Suprapubic skin (tissue), 4 donors: Measurements from ENCODE around the gene COL4A3. TPM values are rescaled to one million over a fixed set of nuclear protein-coding genes. Genes with fewer than 3 reads are reported as not detected.
"Not testable (repeated sequence)": the region's sequence is repeated elsewhere in the genome, so short reads cannot be mapped to it uniquely, and the experiment has no call there.

ENCODE experiments used
- DNase-seq, 2 donors: peaks; one replicate each; pipeline ENCODE4 v3.0.0-alpha.2; 2019; ENCODE audit warnings: low spot score in 2 of 2
- H3K27ac ChIP-seq: fragments of 200-600 bp; sonication (generic); one replicate; pipeline ENCODE4 v1.5.1; 2019
- H3K27me3 ChIP-seq: fragments of 200-600 bp; sonication (generic); one replicate; pipeline ENCODE4 v1.5.1; 2019
- H3K36me3 ChIP-seq: fragments of 200-600 bp; sonication (generic); one replicate; pipeline ENCODE4 v1.5.1; 2019
- H3K4me1 ChIP-seq: fragments of 200-600 bp; sonication (generic); one replicate; pipeline ENCODE4 v1.5.1; 2019
- H3K4me3 ChIP-seq: fragments of 200-600 bp; sonication (generic); one replicate; pipeline ENCODE4 v1.5.1; 2019; ENCODE audit warnings: mild to moderate bottlenecking
- H3K9me3 ChIP-seq: fragments of 200-600 bp; sonication (generic); one replicate; pipeline ENCODE4 v1.5.1; 2019
- EP300 ChIP-seq: sonication (generic); formaldehyde crosslinking; IDR thresholded peaks from one replicate; pipeline ENCODE4 v1.6.1; 2017; ENCODE audit warnings: antibody characterized with exemption
- POLR2A ChIP-seq, 2 donors: fragments of 450-650 bp; IDR thresholded peaks; one replicate each; pipeline ENCODE4 v1.6.1; 2017; ENCODE audit warnings: antibody characterized with exemption in 2 of 2, mild to moderate bottlenecking in 2 of 2, moderate library complexity in 2 of 2
- POLR2AphosphoS5 ChIP-seq, 3 donors: sonication (generic); formaldehyde crosslinking; IDR thresholded peaks; one replicate each; pipeline ENCODE4 v1.6.1; 2017; ENCODE audit warnings: antibody characterized with exemption in 3 of 3
- WGBS: methylation state at CpG from one replicate; pipeline ENCODE4 v1.1.5; 2018; 5-methylcytosine and 5-hydroxymethylcytosine counted together
- total RNA-seq, 4 donors: library from RNA; depleted of rRNA; stranded (reverse); fragments of >200 nt; gene quantifications; one replicate each; pipeline ENCODE4 v1.1.0, GENCODE V29; 2016
- TF ChIP-seq, protein P1 (sequence below), 2 donors: fragments of 200-600 bp in 1 of 2; fragments of 450-650 bp in 1 of 2; sonication (generic) in 1 of 2; IDR thresholded peaks; one replicate each; pipeline ENCODE4 v1.5.1; 2016 to 2019; ENCODE audit warnings: antibody characterized with exemption in 2 of 2, mild to moderate bottlenecking in 1 of 2, moderate library complexity in 1 of 2

The COL4A3 gene
- total RNA-seq, 4 donors from 2014 or later = 0.26 to 2.2 (median 0.80) TPM; not detected in 1

DNA sequence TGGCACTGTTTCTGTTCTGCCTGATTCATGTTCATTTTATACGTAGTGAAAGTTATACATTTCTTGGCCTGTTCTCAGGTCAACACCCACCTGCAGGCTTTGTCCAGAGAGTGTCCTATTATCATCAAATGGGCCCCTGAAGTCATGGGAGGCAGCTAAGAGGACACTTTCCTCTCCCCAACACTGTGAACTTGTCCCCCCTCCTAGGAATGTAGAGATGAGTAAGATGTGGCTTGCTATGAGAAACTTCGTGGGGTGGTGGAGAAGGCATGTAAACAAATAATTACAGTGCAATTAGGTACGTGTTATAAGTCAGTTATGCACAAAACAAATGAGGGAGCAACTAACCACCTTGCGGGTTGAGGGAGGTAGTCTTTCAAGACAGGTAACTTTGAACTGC is 57.9 kb downstream of the COL4A3 start:
- Histone ChIP-seq H3K36me3 (no peaks in the 10 kb centered on the region), H3K27ac (no peak overlapping the region), H3K9me3 (no peaks in the 10 kb centered on the region), H3K27me3 (no peaks in the 10 kb centered on the region), H3K4me1 (no peaks in the 10 kb centered on the region), H3K4me3 (no peak overlapping the region)
- no peak for DNase-seq
- 62% methylated on average over 4 of the region's 4 CpGs for WGBS
- no peak for TF ChIP-seq POLR2A (IDR thresholded peaks at IDR 0.05)

DNA sequence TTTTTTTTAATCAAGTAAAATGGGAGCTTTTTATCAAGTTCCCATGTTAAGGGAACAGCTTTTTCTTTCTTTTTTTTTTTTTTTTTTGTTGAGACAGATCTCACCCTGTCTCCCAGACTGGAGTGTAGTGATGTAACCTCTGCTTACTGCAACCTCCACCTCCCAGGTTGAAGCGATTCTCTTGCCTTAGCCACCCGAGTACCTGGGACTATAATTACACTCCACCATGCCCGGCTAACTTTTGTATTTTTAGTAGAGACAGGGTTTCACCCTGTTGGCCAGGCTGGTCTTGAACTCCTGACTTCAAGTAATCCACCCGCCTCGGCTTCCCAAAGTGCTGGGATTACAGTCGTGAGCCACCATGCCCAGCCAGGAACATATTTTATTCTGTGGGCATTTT is 61.2 kb downstream of the COL4A3 start:
- H3K27me3 ChIP-seq, DNase-seq, H3K4me3 ChIP-seq, H3K9me3 ChIP-seq, H3K36me3 ChIP-seq, H3K27ac ChIP-seq: not testable (repeated sequence)
- H3K4me1 ChIP-seq = peaks cover 14% of the 10 kb centered on the region
- WGBS = 96% methylated on average over 6 of the region's 6 CpGs

DNA sequence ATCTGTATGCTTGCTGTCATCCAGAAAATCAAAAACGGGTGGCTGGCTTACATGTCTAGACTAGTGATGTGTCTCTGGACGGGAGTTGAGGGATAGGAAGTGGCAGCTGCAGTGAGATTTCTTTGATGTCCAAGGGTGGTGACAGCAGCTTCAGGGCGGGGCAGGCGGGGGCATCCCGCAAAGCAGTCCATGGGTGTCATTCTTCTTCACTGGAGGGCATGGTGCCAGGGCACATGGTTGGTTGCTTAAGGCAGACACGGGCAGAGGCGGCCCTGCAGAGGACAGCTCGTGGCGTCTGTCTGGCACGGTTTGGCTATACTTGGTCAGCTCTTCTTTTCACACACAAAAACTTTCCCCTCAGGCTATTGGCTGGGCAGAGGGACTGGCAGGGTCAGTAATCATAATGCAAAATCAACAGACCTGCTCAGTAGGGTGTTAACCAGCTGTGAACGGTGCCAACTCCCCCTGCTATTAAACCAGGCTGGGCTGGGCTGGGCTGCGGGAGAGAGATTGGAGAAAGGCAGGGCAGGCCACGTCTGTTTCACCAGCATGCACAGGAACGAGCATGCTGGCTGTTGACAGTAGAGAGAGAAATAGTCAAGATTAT is 63.7 kb downstream of the COL4A3 start:
- Histone ChIP-seq H3K4me1 (peaks cover 14% of the 10 kb centered on the region), H3K9me3 (no peaks in the 10 kb centered on the region), H3K36me3 (no peaks in the 10 kb centered on the region), H3K27ac (no peak overlapping the region), H3K27me3 (no peaks in the 10 kb centered on the region), H3K4me3 (no peak overlapping the region)
- peak in 1 of 2 donors; percentile 67 for DNase-seq
- 42% methylated on average over 13 of the region's 14 CpGs for WGBS
- TF ChIP-seq POLR2A (IDR thresholded peaks at IDR 0.05) (no peak), POLR2AphosphoS5 (IDR thresholded peaks at IDR 0.05) (no peak), EP300 (no peak)
- TF ChIP-seq, protein P1, sequence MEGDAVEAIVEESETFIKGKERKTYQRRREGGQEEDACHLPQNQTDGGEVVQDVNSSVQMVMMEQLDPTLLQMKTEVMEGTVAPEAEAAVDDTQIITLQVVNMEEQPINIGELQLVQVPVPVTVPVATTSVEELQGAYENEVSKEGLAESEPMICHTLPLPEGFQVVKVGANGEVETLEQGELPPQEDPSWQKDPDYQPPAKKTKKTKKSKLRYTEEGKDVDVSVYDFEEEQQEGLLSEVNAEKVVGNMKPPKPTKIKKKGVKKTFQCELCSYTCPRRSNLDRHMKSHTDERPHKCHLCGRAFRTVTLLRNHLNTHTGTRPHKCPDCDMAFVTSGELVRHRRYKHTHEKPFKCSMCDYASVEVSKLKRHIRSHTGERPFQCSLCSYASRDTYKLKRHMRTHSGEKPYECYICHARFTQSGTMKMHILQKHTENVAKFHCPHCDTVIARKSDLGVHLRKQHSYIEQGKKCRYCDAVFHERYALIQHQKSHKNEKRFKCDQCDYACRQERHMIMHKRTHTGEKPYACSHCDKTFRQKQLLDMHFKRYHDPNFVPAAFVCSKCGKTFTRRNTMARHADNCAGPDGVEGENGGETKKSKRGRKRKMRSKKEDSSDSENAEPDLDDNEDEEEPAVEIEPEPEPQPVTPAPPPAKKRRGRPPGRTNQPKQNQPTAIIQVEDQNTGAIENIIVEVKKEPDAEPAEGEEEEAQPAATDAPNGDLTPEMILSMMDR (IDR thresholded peaks at IDR 0.05) = no peak

DNA sequence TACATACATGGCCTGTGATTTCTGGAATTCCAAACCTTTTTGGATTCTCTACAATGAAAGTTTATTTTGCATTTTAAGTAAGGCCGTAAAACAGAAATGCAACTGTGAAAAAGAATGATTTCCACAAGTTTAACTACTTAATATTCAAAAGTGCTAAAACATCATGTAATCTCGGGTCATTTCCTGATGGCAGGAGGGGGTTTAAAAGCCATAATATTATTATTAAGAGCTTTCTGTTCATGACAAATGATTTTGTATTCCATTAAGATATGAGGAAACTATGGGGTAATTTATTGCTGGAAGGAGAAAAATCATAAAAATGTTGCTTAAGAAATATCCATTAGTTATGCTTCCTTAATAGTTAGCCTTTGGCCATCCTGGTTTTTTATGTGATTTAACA is 65.7 kb downstream of the COL4A3 start:
- Histone ChIP-seq H3K27me3 (no peaks in the 10 kb centered on the region), H3K4me1 (peaks cover 14% of the 10 kb centered on the region), H3K4me3 (no peak overlapping the region), H3K27ac (no peak overlapping the region), H3K9me3 (no peaks in the 10 kb centered on the region), H3K36me3 (no peaks in the 10 kb centered on the region)
- 77% methylated on average over 2 of the region's 2 CpGs for WGBS
- no peak for TF ChIP-seq EP300
- no peak for TF ChIP-seq POLR2A (IDR thresholded peaks at IDR 0.05)
- TF ChIP-seq, protein P1 (IDR thresholded peaks at IDR 0.05) = no peak
- no peak for TF ChIP-seq POLR2AphosphoS5 (IDR thresholded peaks at IDR 0.05)
- no peak for DNase-seq

DNA sequence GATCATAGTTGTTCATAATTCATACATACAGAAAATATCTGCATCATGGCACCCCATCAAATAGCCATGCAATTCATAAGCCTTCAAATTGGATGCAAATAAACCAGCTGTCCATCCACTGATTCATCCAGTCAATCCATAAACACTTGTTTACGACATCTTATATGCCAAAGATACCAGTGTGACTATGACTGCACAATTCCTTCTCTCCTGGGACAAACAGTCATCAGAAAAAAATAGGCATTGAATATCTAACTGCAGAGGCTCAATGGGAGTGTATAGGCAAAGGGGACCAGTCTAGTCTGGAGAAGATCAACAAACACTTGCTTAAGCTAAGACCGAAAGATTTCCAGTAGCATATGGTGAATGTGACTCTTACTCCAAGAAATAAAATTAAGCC is 70.0 kb downstream of the COL4A3 start:
- WGBS = 96% methylated on average over 2 of the region's 2 CpGs
- H3K36me3 ChIP-seq = no peaks in the 10 kb centered on the region
- no peak for TF ChIP-seq POLR2AphosphoS5 (IDR thresholded peaks at IDR 0.05)
- TF ChIP-seq, protein P1 (IDR thresholded peaks at IDR 0.05) = no peak
- no peak for TF ChIP-seq EP300
- no peak for TF ChIP-seq POLR2A (IDR thresholded peaks at IDR 0.05)
- no peak overlapping the region for H3K4me3 ChIP-seq
- no peak for DNase-seq
- H3K9me3 ChIP-seq = no peaks in the 10 kb centered on the region
- no peaks in the 10 kb centered on the region for H3K27me3 ChIP-seq
- no peak overlapping the region for H3K27ac ChIP-seq
- H3K4me1 ChIP-seq = no peaks in the 10 kb centered on the region

DNA sequence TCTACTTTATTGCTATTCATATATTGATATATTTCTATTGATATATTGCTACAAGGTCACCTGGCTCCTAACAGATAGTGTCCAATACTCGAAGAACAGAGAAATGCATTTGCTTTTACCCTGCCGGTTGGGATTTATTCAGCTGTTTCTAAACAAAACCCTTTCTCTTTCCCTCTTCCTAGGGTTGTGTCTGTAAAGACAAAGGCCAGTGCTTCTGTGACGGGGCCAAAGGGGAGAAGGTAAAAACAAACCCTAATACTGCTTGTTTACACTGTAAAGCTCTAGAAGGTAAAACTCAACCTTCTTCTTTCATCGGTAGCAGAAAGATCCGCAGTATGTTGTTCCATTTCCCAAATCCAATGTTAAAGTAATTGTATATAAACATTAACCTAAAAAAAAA is 73.4 kb downstream of the COL4A3 start:
- Histone ChIP-seq H3K4me3 (no peak overlapping the region), H3K27ac (no peak overlapping the region), H3K9me3 (no peaks in the 10 kb centered on the region), H3K4me1 (no peaks in the 10 kb centered on the region), H3K36me3 (no peaks in the 10 kb centered on the region), H3K27me3 (no peaks in the 10 kb centered on the region)
- TF ChIP-seq POLR2AphosphoS5 (IDR thresholded peaks at IDR 0.05) (no peak), EP300 (no peak), POLR2A (IDR thresholded peaks at IDR 0.05) (no peak)
- TF ChIP-seq, protein P1 (IDR thresholded peaks at IDR 0.05) = no peak
- 75% methylated on average over 5 of the region's 5 CpGs for WGBS
- no peak for DNase-seq
